Urothelium cell line (cell line): Measurements from ENCODE around the gene FBN2.
"Not testable (repeated sequence)": the region's sequence is repeated elsewhere in the genome, so short reads cannot be mapped to it uniquely, and the experiment has no call there.

Source experiments
- DNase-seq: peaks from one replicate; pipeline ENCODE4 v3.0.0; 2011; ENCODE audit warnings: low spot score, mixed read lengths
- FAIRE-seq: peaks from 2 replicates; lab custom pipeline; 2011; peaks lifted over from hg19 to GRCh38; lab: Jason Lieb, UNC

Gene FBN2

DNA sequence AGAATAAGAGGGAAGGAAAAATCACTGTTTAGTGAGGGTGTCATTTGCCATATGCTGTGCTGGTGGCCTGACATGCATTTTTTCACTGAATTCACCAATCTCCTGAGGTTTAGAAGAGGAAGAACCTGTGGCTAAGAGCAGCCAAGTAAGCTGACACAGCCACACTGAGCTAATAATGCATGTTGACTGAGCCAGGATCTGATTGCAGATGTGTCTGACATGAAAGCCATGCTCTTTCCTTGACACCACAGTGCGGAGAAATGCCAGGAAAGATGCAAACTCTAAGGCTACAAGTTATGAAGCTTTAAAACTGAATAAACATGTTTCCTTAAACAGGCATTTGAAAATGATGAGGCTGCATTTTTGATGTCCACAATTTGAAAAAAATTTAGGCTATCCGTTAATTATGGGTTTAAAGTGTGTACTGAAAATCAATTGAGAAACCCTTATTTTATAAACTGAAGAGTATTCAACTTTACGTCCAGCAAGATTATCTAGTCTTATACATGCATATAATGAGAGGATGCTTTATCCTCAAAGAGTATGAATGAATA lies 208.6 kb downstream of the FBN2 start:
- no peak for DNase-seq
- FAIRE-seq, result no peak

GRCh38 chr5:128328446-128328845 lies 209.6 kb downstream of the FBN2 start:
- FAIRE-seq, result no peak
- no peak for DNase-seq

- no peak for FAIRE-seq
- DNase-seq, result no peak
Observed at GRCh38 chr5:128328007-128328406, 210.0 kb downstream of the FBN2 start.

GRCh38 chr5:128321418-128321817 lies 216.6 kb downstream of the FBN2 start:
- FAIRE-seq, DNase-seq: not testable (repeated sequence)

DNA sequence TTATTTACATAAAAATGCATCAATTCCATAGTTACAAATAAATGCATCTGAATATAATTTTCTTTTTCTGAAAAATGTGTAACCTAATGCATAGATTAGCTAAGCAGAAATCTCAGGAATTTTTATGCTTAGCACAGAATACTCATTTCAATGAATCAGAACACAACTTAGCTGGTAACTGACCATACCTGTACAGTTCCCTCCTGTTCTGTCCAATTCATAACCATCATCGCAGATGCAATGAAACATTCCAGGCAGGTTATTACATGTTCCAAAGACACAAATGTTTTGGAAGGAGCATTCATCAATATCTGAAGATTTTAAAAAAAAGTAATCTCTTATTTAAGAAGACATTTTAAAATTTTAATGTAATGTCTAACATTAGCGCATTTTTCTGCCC lies 219.4 kb downstream of the FBN2 start:
- FAIRE-seq (no peak), DNase-seq (no peak)

- FAIRE-seq (no peak), DNase-seq (no peak)
Observed at GRCh38 chr5:128317481-128317880, 220.6 kb downstream of the FBN2 start.

DNA sequence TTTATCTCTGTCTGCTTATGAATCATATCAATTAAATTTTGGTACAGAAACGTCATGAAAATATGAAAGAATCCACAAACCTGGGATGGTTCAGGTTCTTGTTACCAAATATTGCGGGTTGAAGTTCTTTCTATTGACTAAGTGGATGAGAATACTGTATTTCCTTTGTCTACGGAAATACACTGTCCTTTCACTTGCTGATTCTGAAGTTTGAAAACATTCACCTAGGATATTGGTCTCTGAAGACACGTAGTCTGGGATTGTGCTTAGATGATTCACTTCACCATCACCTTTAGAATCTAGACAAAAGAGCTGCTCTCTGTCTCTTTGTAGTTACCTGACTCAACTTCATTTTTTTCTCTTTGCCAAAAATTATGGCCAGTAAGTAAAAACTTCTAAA lies 222.4 kb downstream of the FBN2 start:
- no peak for FAIRE-seq
- no peak for DNase-seq

- FAIRE-seq, result no peak
Observed at GRCh38 chr5:128305341-128305740, 232.7 kb downstream of the FBN2 start.

DNA sequence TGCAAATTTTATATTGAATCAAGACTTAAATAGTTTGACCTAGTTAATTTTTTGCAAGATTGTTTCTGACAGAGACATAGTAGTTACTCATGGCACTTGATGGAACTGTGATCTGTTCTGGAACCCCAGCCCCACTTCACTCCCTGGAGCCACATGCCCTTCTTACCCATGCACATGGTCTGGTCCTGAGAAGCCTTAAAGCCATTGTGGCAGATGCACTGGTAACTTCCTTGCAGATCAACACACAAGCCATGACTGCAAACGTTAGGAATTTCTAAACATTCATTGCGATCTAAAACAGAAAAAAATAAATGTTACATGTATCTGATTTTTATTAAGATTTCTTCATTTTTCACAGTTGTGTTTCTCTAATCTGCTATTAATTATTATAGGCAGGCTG lies 233.3 kb downstream of the FBN2 start:
- no peak for DNase-seq
- no peak for FAIRE-seq

More at GRCh38 chr5:128305341-128305740, 232.7 kb downstream of the FBN2 start:
- no peak for DNase-seq

DNA sequence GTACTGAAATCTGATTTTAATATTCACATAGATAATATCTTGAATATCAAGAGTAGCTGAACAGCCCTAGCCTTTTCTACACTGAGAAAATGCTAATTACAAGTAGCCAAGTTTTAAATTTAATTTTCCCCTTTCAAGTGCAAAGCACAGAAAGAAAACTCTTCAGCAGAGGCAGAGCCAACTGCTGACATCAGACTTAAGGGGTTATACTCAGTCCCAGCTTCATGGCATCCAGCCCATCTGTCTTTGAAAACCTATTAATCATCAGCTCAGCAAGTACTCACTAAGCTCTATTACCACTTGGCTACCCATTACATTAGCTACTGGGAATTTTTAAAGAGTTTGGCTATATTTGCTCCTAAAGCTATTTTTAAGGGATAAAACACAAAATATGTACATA lies 234.0 kb downstream of the FBN2 start:
- FAIRE-seq (no peak), DNase-seq (no peak)

DNA sequence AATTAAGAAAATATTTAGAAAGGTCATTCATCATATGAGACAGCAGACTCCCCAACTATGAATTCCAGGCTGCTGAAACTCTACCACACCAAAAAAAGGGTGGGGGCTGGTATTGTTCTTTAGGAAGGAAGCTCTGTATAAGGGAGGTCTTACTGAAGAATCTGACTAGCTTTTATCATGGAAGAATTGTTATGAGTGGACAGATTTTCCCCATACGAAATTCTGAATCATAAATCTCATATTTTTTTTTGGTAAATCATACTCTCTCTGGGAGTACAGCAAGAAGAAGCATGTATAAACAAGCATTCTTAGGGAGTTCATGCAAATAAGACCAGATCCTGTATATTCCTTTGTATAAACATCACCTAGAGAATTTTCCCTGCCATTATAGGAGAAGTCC lies 234.5 kb downstream of the FBN2 start:
- FAIRE-seq (no peak), DNase-seq (no peak)

- no peak for DNase-seq
- FAIRE-seq, result no peak
Observed at GRCh38 chr5:128300181-128300580, 237.9 kb downstream of the FBN2 start.

GRCh38 chr5:128290152-128290858 lies 247.7 kb downstream of the FBN2 start:
- FAIRE-seq, result no peak
- DNase-seq, result no peak

GRCh38 chr5:128287740-128288139 lies 250.3 kb downstream of the FBN2 start:
- FAIRE-seq (no peak), DNase-seq (no peak)

DNA sequence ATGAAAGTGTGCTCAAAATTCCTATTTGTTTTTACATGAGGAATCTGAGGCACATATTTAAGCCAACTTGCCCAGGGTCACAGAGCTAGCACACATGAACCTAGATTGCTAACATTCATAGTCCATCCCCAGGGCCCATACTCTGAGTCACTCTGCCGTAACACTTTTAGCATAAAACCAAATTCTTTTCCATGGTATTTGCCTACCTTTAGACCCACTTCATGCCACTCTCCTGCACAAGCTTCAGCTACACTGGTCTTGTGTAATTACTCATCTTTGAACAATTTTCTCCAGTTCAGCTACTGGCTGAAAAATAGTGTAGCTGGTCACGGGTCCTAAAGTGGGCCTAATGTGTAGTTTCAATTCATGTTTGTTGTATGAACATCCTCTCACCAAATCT lies 253.8 kb downstream of the FBN2 start:
- no peak for FAIRE-seq
- no peak for DNase-seq

DNA sequence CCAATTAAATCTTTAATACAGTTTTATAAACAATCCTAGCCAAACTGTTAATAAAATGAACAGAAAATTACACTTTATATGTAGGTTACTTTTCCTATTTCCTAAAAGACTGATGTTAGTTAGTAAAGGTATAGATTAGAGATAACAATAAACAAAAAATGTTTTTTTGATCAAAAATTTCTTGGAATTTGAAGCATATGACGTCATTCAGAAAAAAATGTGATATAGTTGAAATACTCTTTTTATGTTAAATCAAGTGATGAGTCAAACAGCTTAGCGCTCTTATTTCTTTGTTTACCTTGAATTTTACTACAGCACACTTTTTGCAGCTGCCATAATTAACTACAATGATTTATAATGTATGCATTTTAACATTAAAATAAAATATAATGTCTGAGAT lies 258.7 kb downstream of the FBN2 start:
- FAIRE-seq (no peak), DNase-seq (no peak)

- FAIRE-seq (no peak), DNase-seq (no peak)
Observed at GRCh38 chr5:128276537-128277216, 261.4 kb downstream of the FBN2 start.

- DNase-seq (no peak), FAIRE-seq (no peak)
Observed at GRCh38 chr5:128274441-128274840, 263.6 kb downstream of the FBN2 start.

DNA sequence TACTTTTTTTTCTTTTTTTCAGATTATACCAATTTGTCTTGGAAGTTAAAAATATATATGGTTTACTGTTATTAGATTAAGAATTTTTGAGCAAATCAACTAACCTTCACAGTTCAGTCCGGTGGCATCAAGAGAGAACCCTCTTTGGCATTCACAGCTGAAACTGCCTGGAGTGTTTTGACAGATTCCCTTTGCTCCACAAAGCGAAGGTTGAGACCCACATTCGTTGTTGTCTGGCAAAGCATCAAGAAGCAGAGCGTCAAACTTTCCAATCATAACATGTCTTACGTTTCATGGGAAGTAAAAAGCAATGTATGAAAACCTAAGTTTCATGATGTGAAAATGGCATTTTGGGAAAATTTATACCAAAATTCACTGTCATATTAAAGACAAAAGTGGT lies 264.3 kb downstream of the FBN2 start:
- no peak for DNase-seq
- FAIRE-seq, result no peak

DNA sequence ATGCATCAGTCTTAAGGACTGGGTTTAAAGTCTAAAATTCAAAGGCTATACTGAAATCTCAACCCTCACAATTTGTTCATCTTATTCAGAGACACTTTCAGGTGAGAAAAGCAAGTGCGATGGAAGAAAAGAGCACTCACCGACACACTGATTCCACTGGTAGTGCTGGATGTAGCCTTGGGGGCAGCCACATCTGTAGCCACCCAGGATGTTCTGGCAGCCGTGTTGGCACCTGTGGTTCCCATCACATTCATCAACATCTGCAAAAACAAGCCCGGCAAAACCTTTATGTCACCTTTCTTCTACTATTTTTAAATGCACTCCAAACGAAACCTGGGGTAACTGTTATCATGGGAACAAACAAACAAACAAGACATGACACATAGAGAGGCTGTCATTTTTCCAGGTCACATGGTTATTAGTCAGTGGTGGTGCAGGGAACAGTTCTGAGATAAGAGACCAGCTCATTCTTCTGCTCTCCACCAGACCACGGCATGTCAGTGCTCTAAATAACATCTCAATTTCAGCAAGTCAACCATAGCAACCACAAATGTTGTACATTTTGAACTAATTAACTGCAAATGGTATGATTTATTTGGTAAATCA lies 266.1 kb downstream of the FBN2 start:
- FAIRE-seq (no peak), DNase-seq (no peak)

- no peak for DNase-seq
- FAIRE-seq, result no peak
Observed at GRCh38 chr5:128271071-128271470, 267.0 kb downstream of the FBN2 start.
